ENCODE results near the gene GARIN3.

GARIN3 gene

DNA sequence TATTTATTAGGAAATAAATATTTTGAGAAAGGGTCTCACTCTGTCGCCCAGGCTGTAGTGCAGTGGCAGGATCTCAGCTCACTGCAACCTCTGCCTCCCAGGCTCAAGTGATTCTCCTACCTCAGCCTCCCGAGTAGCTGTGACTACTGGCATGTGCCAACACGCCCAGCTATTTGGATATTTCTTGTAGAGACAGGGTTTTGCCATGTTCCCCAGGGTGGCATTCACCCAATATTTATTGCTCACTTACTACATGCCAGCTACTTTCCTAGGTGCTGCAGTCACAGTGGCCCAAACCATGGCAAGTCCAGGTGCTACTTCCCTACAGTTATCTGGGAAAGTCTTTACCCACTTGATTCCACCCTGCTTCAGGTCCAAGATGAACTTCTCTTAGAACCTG, 15.1 kb downstream of the GARIN3 start:
- DNase-seq (ENCODE audit: low read depth in 4 of 4, low spot score in 1 of 4), result no peak

DNA sequence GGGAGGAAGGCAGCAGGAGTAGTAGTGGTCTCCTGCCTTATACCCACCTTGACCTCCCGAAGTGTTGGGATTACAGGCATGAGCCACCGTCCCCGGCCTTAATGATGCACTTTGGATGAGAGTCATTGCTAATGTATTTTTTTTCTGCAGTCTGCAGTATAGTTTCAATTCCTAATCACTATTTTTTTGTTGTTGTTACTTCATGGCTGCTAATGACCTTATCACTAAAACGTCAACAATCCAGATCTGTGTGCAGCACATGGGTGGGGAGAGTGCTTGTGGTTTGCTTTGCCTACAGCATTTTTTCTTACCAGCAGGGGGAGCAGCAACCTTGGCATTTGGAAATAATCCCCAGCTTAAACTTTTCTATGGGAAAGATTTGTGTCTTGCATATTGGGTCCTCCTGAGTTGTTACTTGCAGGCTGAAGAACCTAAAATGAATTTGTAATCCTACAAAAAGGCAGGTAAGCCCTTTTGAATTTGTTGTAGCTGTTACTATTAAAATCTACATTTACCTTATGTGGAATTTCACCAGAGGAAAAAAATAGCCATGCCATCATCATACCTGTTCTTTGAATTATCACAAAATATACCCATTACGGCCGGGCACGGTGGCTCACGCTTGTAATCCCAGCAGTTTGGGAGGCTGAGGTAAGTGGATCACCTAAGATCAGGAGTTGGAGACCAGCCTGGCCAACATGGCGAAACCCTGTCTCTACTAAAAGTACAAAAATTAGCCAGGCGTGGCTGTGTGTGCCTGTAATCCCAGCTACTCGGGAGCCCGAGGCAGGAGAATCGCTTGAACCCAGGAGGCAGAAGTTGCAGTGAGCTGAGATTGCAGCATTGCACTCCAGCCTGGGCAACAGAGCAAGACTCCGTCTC, 17.1 kb downstream of the GARIN3 start:
- DNase-seq (ENCODE audit: low read depth in 4 of 4, low spot score in 1 of 4), result peak; percentile 66 to 74 (median 70)

DNA sequence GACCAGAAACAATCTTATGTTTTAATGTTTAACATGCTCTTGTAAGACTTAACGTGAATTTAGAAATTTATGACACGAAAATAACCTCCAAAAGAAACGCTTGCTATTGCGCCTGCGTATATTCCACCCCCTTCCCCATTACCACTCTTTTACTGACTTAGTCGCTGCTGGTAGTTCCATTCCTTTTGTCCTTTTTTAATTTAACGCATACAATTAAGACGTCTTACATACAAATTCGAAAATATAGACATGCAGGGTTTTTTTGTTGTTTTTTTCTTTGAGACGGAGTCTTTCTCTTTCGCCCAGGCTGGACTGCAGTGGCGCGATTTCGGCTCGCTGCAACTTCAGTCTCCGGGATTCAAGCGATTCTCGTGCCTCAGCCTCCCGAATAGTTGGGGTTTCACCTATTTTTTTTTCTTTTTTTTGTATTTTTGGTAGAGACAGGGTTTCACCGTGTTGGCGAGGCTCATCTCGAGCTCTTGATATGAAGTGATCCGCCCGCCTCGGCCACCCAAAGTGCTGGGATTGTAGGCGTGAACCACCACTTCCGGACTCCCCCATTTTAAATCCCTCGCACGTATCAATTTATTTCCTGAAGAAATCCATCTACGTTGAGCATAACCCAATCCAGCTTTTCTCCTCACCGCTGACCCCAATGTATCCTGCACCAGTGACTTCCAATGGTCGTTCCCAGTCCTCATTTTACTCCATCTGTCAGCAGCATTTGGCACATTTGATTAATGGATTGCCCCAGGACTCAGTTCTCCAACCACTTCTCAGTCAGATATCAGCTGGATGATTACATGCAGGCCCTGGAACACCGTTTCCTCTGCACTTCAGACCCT, 22.7 kb downstream of the GARIN3 start:
- DNase-seq (ENCODE audit: low read depth in 4 of 4, low spot score in 1 of 4), result peak in 2 of 4 experiments; percentile 24 to 45

DNA sequence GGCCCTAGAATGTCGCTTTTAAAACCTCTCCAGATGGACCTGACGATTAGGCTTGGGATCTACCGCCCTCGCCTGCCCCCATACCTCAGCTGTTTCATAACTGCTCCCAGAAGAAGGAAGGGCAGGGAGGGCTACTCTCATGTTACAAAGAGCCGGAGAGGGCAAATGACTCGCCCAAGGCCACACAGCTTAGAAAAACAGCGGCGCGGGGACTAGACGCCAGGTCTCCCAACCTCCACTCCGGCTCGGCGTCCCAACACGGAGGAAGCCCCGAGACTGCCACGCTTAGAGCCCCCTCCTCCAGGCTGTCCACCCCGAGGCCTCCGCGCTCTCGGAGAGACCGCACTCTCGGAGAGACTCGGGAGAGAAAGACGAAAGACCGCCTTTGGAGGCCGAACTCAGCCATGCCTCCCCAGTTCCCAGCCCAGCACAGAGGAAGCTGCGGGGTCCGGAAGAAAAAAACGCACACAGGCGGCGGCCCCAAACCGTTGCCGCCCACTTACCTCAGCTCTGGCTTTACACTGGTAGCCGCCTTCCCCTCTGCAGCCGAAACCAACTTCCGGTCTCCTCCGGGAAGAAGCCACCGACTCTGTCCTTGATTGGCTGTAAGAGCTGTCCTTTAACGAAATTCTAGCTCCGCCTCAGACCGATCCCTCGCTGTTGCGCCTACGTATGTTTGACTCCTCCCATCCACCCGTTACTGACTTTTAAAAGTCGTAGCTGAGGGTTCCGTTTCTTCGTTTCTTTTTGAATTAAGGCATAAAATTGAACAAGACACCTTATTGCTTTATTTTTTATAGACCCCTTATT, 23.5 kb downstream of the GARIN3 start, which contains the start of gene MED7:
MED7 (minus strand) TSS at position 549 of the 810 bp plus-strand sequence. CDS start 3,434 bp downstream, outside the sequence.
- DNase-seq (ENCODE audit: low read depth in 4 of 4, low spot score in 1 of 4), result peak; percentile 68 to 89 (median 74)

DNA sequence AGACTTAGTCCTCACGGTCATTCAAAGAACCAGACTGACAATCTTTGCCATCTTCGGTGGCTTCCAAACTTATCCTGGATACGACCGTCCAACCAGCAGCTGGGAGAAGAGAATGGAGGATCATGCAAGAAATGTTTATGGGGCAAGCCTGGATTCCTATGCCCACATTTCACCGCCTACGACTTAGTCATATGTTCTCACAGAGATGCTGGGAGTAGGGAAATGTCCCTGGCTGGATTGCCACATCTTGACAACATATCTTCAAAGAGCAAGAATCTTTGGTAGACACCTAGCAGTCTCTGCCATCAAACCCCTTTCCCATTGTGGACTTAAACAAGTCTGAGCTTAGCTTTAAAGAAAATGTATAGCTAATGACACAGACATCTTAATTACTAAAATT, 28.4 kb downstream of the GARIN3 start:
- DNase-seq (ENCODE audit: low read depth in 4 of 4, low spot score in 1 of 4), result no peak

DNA sequence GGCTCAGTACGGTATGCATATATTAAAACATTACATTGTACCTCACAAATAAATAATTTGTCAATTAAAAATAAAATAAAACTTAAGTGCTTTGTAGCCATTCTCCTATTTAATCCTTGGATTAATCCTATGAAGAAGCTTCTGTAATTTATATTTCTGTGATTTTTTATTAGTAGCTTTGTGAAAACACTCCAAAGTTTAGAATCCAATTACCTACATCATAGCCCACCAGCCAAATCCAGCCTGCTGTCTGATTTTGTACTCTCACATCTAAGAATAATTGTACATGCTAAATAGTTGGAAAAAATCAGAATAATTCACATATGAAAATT, 33.8 kb downstream of the GARIN3 start:
- DNase-seq (ENCODE audit: low read depth in 4 of 4, low spot score in 1 of 4), result no peak

DNA sequence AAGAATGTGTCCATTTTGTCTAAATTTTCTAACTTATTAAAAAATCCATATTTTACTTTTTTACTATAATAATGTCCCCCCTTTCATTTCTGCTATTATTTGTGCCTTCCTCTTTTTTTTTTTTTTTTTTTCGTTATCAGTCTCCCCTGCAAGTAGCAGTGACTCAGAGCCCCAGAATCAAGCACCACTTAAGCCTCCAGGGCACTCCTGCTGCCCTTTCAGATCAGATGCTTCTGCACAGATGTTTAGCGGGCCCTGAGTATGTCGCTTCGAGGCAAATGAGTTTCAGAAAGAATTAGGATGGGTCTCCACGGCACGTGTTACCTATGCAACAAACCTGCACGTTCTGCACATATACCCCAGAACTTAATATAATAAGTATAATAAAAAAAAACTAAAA, 35.1 kb downstream of the GARIN3 start:
- no peak for DNase-seq (ENCODE audit: low read depth in 4 of 4, low spot score in 1 of 4)

DNA sequence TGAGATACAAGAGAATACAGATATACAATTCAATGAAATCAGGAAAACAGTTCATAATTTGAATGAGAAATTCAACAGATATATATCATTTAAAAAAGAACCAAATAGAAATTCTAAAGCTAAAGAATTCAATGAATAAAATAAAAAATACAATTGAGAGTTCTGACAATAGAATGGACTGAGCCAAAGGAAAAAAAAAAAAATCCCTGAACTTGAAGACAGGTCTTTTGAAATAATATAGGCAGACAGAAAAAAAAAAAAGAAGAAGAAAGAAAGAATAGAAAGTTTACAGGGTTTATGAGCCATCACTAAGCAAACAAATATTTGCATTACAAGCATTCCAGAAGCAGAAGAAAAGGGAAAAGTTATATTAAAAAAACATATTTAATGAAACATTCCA, 44.4 kb downstream of the GARIN3 start:
- no peak for DNase-seq (ENCODE audit: low read depth in 4 of 4, low spot score in 1 of 4)

DNA sequence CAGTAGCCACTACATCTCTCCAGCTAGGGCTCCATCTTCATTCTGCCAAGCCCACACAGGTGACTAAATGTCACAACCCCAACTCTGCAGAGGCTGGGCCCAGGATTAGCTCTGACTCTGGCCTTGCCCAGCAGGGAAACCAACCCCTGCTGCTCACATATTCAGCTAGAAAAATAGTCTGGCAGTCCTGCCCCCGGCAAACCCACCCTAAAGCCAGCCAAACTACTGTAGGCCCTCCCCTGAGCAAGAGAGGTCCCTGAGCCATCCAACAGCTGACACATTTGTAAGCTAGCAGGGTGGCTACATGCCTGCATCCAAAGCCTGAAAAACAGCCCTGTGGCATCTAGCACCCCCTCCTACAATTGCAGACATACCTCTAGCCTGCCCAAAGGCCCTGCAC, 46.0 kb downstream of the GARIN3 start:
- no peak for DNase-seq (ENCODE audit: low read depth in 4 of 4, low spot score in 1 of 4)

DNA sequence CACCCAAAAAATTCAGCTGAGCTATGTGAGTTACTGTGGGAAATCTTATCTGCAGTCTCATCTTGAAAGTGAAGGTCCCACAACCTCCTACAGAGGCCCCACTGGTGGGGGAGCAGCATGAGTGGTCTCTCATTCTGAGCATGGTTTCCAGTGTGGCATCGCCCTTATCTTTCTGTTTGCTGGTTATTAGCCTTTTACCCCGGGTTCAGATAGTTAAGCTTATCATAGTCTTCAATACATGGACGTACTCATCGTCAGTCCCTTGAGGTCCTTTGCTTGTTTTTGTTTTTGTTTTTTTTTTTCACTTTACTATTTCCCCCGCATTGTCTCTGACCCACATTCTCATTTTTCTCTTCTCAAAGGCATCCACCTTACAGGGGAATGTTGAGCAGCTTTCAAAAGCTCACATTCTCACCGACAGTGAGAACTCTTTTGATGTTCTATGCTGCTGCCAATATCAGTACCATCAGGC, 49.5 kb downstream of the GARIN3 start:
- DNase-seq (ENCODE audit: low read depth in 4 of 4, low spot score in 1 of 4), result no peak

DNA sequence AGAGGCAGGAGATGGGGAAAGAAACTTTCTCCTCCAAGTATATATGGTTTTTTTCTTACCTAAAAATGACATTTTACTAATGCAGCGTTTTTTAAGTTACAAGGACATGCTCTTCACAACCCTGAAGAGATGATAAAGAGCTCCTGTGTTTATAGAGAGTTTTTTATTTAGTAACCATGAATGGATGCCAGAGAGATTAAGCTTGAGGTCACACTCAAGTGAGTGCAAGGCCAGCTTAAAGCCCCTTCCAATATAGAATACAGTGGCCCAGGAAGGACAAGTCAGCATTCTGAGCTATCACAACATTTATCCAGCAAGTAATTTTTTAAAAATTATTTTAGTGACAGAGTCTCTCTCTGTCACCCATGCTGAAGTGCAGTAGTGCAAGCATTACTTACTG, 50.6 kb downstream of the GARIN3 start:
- no peak for DNase-seq (ENCODE audit: low read depth in 4 of 4, low spot score in 1 of 4)

DNA sequence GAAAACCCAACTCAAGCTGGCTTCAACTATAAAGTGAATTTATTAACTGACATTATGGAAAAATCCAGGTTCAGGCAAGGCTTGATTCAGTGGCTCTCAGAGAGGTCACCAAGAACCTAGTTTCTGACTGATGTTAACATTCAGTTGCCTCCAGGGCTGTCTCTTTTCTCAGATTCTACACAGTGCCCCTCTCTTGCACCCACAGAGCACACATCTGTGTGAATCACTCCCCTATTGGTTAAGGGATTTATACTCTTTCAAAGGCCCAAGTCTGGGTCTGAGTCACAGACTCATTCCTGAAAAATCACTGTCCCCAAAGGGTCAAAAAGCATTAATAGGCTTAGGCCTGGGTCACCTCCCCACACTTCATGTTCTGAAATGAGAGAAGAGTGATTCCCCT, 51.1 kb downstream of the GARIN3 start:
- no peak for DNase-seq (ENCODE audit: low read depth in 4 of 4, low spot score in 1 of 4)

DNA sequence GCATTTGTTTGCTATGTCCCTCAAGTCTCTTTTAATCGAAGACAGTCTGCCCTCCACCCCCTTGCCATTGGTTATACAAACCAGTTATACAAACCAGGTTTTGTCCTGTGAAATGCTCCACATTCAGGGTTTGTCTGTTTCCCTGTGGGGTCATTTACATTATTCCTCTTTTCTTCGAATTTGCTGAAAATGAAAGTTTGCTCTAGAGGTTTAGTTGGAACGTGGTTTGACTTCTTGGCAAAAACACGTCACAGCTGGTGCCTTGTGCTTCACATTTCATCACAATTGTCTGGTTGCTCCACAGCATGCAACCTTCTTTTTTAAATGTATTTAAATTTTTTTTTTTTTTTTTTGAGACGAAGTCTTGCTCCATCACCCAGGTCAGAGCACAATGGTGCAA, 53.1 kb downstream of the GARIN3 start:
- DNase-seq (ENCODE audit: low read depth in 4 of 4, low spot score in 1 of 4), result no peak

All from stimulated activated CD4-positive, alpha-beta T cell treated with anti-CD3 and anti-CD28 coated beads, Interleukin-1b, Interleukin-23, amount 100 ng/mL, for 24 hours (primary cell).